ENCODE measurements around the gene NGF.

NGF gene

DNA sequence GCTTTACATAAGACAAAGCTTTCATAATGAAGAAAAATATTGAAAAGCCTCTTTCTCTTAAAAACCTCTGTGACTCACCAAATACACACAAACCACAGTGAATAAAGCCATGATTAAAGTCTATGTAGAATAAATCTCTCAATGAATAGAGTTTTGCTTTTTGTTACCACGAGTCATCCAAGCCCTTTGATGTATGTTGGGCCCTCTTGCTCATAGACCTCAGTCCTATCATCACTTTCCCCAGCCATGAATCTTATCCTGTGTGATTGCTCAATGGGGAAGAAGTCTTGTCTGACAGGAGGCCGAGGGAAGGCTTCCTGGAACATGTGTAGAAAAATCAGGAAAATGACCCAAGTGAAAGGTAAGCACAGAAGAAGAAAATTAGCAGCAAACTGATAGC, 60.8 kb downstream of the NGF start:
- DNase-seq, result no peak

GRCh38 chr1:115275216-115275615, 62.8 kb downstream of the NGF start:
- DNase-seq, result no peak

DNA sequence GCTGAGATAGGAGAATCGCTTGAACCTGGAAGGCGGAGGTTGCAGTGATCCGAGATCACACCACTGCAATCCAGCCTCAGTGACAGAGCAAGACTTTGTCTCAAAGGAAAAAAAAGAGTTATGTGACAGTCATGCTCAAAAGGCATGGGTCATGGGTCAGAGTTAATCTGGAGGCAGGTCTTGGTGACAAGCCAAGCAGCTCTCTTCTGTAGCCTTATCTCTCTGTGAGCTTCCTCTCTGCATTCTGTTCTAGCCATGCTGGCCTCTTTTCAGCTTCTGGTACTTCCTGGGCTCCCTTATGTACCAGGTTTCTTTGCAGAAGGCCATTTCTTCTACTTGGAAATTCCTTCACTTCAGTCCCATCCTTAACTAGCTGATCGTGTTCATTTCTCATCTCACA, 63.6 kb downstream of the NGF start:
- no peak for DNase-seq

DNA sequence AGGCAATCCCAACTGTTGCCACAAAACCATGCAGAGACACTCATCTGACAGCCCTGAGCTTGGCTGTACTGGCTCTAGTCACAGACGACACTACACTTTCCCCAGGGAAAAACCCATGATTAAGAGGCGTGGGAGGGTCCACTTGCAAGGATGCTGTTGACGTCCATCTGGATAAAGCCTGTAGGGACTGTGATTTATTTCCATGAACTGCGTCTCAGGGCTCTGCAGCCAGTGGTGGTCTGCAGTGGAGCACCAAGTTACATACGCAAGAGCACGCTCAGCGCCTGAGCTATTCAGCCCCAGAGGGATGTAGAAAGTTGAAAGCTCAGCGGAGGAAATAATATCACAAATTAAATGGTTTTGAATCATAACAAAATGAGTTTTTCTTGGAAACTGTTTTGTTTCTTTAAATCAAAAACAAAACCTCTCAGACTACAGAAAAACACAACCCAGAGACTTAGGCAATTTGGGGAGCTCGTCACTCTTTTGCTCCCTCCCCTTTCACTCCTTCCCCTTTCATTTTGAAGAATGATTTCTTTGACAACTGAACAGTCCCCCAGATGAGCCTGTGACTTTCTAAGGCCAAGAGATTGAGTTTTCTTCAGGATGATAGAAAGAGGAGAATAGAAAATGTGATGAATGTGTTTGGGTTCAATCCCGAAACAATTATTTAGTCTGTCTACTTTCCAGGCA, 71.2 kb downstream of the NGF start:
- no peak for DNase-seq

GRCh38 chr1:115265099-115265498, 73.0 kb downstream of the NGF start:
- no peak for DNase-seq

GRCh38 chr1:115262886-115263285, 75.2 kb downstream of the NGF start:
- no peak for DNase-seq

- no peak for DNase-seq
Measured at GRCh38 chr1:115261496-115261895, 76.6 kb downstream of the NGF start.

- DNase-seq, result no peak
Measured at GRCh38 chr1:115258302-115258866, 79.7 kb downstream of the NGF start.

- no peak for DNase-seq
Measured at GRCh38 chr1:115257591-115257990, 80.5 kb downstream of the NGF start.

DNA sequence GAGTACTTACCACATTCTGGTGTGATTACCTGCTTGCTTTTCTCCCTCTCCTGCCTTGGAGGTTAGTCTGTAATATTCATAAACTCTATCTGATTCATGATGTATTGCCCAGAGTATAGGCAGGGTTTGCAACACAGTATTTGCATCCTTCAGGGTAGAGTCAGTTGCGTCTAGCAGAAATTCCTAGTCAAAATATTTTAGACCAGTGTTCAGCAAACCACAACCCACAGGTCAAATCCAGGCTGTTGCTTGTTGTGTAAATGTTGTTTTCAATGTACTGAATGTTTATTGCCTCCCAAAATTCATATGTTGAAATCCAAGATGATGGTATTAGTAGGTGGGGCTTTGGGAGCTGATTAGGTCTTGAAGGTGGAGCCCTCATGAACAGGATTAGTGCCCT, 82.9 kb downstream of the NGF start:
- DNase-seq, result no peak

- no peak for DNase-seq
Measured at GRCh38 chr1:115252585-115252984, 85.5 kb downstream of the NGF start.

GRCh38 chr1:115251856-115252255, 86.2 kb downstream of the NGF start:
- DNase-seq, result no peak

- DNase-seq, result no peak
Measured at GRCh38 chr1:115251340-115251748, 86.7 kb downstream of the NGF start.

DNA sequence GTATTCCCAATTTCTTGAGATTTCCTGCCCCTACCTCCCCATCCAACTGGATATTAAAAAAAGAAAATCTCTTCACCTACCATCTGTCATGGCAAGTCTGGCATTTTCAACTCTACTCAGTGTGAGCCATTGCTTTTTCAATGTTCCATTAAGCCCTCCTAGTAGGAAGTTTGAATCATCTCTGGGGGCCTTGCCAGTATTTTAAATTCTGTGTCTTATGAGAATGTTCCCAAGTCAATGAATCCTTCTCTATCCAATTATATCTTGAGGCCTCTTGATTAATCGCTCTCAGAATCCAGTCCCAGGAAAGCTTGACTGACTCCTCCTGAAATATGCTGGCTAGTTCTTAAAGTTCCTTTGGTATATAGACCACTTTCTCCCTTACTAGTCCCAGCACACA, 91.5 kb downstream of the NGF start:
- DNase-seq, result no peak

DNA sequence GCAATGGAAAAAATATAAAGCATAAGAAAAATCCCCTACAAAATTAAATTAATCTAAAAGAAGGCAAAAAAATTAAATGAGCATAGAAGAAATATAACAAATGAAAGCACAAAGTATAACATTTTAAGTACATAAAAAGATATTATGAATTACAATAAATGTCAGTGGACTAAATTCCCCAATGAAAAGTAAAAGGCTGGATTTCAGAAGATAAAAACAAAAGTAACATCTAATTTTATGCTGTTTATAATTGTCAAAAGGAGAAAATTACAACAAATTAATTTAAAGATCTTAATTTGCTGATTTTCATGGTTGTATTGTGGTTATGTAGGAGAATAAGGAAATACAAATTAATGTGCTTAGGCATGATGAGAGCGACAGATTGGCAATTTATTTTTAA, 92.8 kb downstream of the NGF start:
- DNase-seq, result no peak

- DNase-seq, result no peak
Measured at GRCh38 chr1:115242543-115242942, 95.5 kb downstream of the NGF start.

DNA sequence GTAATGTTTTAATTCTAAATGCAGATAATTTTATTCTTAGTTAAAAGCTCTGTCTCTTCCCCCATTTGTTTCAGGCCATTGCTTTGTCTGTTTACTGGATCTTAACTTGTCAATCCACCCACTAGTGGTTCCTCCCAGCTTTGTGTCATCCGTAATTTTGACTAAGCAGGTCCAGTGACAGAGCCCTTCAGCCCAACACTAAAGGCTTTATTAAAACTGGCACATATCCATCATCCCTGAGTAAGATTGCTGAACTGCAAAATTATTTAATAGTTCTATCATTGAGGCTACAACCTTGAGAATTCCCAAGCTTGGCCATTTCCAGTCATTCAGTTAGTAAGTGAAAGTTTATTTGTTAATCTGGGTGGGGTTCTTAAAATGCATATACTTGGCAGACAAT, 96.7 kb downstream of the NGF start:
- no peak for DNase-seq

- DNase-seq, result no peak
Measured at GRCh38 chr1:115240297-115240696, 97.8 kb downstream of the NGF start.

DNA sequence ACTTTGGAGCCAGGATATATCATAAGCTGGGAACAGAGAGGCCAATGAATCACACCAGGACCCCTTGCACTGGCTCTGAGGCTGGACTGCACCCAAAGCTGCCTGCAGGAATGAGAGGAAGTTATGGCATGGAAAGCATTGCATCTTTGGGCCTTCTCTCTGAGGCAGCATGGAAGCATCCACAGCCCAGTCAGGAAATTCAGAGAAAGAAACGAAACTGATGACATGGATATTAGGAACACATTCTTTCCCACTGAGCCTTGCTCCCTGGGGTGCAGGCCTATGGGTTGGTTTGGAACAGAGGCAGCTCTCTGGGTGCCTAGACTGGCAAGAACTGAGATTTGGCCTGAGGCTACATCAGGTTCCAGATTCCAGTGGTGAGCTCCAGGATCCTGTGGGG, 98.6 kb downstream of the NGF start:
- no peak for DNase-seq

DNA sequence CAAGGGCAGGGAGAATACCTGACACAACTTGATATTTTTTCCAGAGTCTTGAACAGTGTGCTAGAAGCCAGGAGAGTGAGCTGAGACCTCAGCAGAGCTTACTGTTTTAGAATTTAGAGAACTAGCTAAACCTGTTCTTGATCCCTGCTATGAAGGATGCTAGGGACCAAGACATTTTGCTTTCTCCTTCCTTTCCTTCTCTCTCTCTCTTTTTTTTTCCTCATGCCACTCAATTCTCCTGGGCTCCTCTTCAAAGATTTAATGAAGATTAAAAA, 99.0 kb downstream of the NGF start:
- no peak for DNase-seq

- no peak for DNase-seq
Measured at GRCh38 chr1:115238336-115239147, 99.5 kb downstream of the NGF start.

DNA sequence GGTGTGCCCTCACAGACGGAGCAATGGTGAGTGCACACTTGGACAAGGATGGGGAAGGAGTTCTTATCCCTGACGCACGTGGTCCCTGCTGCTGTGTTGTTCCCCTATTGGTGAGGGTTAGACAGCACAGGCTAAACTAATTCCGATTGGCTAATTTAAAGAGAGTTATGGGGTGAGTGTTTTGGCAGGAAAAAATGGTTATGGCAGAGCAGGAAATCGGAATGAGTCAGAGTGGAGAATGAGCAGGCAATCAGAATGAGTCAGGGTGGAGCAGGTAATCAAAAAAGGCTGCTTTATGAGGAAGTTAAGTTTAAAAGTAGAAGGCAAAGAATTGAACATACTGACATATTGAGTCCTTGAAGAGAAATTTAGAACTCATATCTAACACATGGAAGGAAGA, 100.5 kb downstream of the NGF start:
- DNase-seq, result no peak

- no peak for DNase-seq
Measured at GRCh38 chr1:115237023-115237422, 101.0 kb downstream of the NGF start.

Measured in midbrain (tissue), 1 donor.